NCI-H146 treated with DMSO at 0.1 percent for 48 hours (cell line): ENCODE data around the gene PCDHA13.
"Not testable (repeated sequence)": the region's sequence is repeated elsewhere in the genome, so short reads cannot be mapped to it uniquely, and the experiment has no call there.

Source experiments
- DNase-seq: peaks from one replicate; lab custom pipeline; 2025; ENCODE audit not compliant: unreplicated experiment; lab: John Stamatoyannopoulos, UW

PCDHA13 gene

GRCh38 chr5:140868721-140869554, 13.0 kb upstream of the PCDHA13 start, which contains the start of gene PCDHA11:
PCDHA11 (plus strand) TSS chr5:140868957; CDS start chr5:140869104, 147 bp downstream.
- DNase-seq, result no peak

GRCh38 chr5:140869555-140869886, 12.4 kb upstream of the PCDHA13 start:
- DNase-seq, result no peak

- no peak for DNase-seq
Measured at GRCh38 chr5:140870221-140871201, 11.4 kb upstream of the PCDHA13 start.

GRCh38 chr5:140875085-140876065, 6.5 kb upstream of the PCDHA13 start, which contains the start of gene PCDHA12:
PCDHA12 (plus strand) TSS chr5:140875308; CDS start chr5:140875473, 165 bp downstream.
- DNase-seq, result no peak

- not testable (repeated sequence) for DNase-seq
Measured at GRCh38 chr5:140876541-140877261, 5.2 kb upstream of the PCDHA13 start.

- DNase-seq, result no peak
Measured at GRCh38 chr5:140877262-140877581, 4.7 kb upstream of the PCDHA13 start.

GRCh38 chr5:140882591-140882899, 621 bp downstream of the PCDHA13 start:
- DNase-seq, result no peak

GRCh38 chr5:140883373-140883772, 1.4 kb downstream of the PCDHA13 start:
- no peak for DNase-seq

- no peak for DNase-seq
Measured at GRCh38 chr5:140883927-140884697, 2.2 kb downstream of the PCDHA13 start.

GRCh38 chr5:140916325-140916724, 34.4 kb downstream of the PCDHA13 start:
- DNase-seq, result no peak

GRCh38 chr5:140923601-140924000, 41.7 kb downstream of the PCDHA13 start:
- no peak for DNase-seq

GRCh38 chr5:140925806-140926442, 44.0 kb downstream of the PCDHA13 start, which contains the start of gene PCDHAC1:
PCDHAC1 (plus strand) TSS chr5:140926299; CDS start chr5:140926893, 594 bp downstream.
- DNase-seq, result peak; percentile 67

GRCh38 chr5:140926443-140927227, 44.7 kb downstream of the PCDHA13 start:
- peak; percentile 75 for DNase-seq

- no peak for DNase-seq
Measured at GRCh38 chr5:140927228-140927573, 45.3 kb downstream of the PCDHA13 start.
